HEK293T (cell line): ENCODE data around the gene NTMT1.

ENCODE experiments used
- CTCF ChIA-PET: fragments of 350-600 bp; formaldehyde crosslinking; extraction: SDS; loops from one replicate; lab custom pipeline; 2021; ENCODE audit warnings: antibody characterized with exemption, inconsistent platforms; lab: Yijun Ruan, JAX
- POLR2A ChIA-PET: fragments of 350-600 bp; formaldehyde crosslinking; extraction: SDS; loops from one replicate; lab custom pipeline; 2020; ENCODE audit warnings: antibody characterized with exemption, inconsistent platforms; lab: Yijun Ruan, JAX
- DNase-seq: peaks from one replicate; pipeline ENCODE4 v3.0.0; 2012; ENCODE audit warnings: mixed read lengths; ENCODE audit errors: extremely low spot score
- ARNT ChIP-seq: fragments of 450-650 bp; IDR thresholded peaks from 2 replicates; pipeline ENCODE4 v1.6.1; 2017; ENCODE audit warnings: mild to moderate bottlenecking
- BHLHE40 ChIP-seq: fragments of 450-650 bp; IDR thresholded peaks from 2 replicates; pipeline ENCODE4 v1.6.1; 2016; ENCODE audit warnings: mild to moderate bottlenecking, moderate library complexity, borderline replicate concordance
- CTBP1 ChIP-seq: fragments of 450-650 bp; IDR thresholded peaks from 2 replicates; pipeline ENCODE4 v1.6.1; 2016; ENCODE audit warnings: borderline replicate concordance
- ELF4 ChIP-seq: fragments of 450-650 bp; IDR thresholded peaks from 2 replicates; pipeline ENCODE4 v1.6.1; 2017; ENCODE audit warnings: antibody characterized with exemption
- FOXA1 ChIP-seq: fragments of 450-650 bp; IDR thresholded peaks from 2 replicates; pipeline ENCODE4 v1.6.1; 2016; ENCODE audit warnings: mild to moderate bottlenecking
- FOXK2 ChIP-seq: fragments of 450-650 bp; IDR thresholded peaks from 2 replicates; pipeline ENCODE4 v1.6.1; 2016; ENCODE audit warnings: mild to moderate bottlenecking
- FOXM1 ChIP-seq: fragments of 450-650 bp; IDR thresholded peaks from 2 replicates; pipeline ENCODE4 v1.6.1; 2017; ENCODE audit warnings: mild to moderate bottlenecking, borderline replicate concordance
- HDGF ChIP-seq: fragments of 450-650 bp; IDR thresholded peaks from 2 replicates; pipeline ENCODE4 v1.6.1; 2017; ENCODE audit warnings: antibody characterized with exemption, borderline replicate concordance
- L3MBTL2 ChIP-seq: fragments of 450-650 bp; conservative IDR thresholded peaks from 2 replicates; pipeline ENCODE4 v1.6.1; 2016; ENCODE audit warnings: mild to moderate bottlenecking
- LEF1 ChIP-seq: fragments of 450-650 bp; IDR thresholded peaks from 2 replicates; pipeline ENCODE4 v1.6.1; 2017; ENCODE audit warnings: mild to moderate bottlenecking, borderline replicate concordance
- NFRKB ChIP-seq: fragments of 450-650 bp; IDR thresholded peaks from 2 replicates; pipeline ENCODE4 v1.6.1; 2016; ENCODE audit warnings: mild to moderate bottlenecking, moderate library complexity
- SP1 ChIP-seq: fragments of 450-650 bp; IDR thresholded peaks from 2 replicates; pipeline ENCODE4 v1.6.1; 2017
- SUZ12 ChIP-seq: fragments of 450-650 bp; IDR thresholded peaks from 2 replicates; pipeline ENCODE4 v1.6.1; 2016; ENCODE audit warnings: mild to moderate bottlenecking
- TARDBP ChIP-seq: fragments of 450-650 bp; IDR thresholded peaks from 2 replicates; pipeline ENCODE4 v1.6.1; 2016
- ZNF384 ChIP-seq: fragments of 450-650 bp; IDR thresholded peaks from 2 replicates; pipeline ENCODE4 v1.6.1; 2016
- TF ChIP-seq, protein P1 (sequence below): fragments of 450-650 bp; IDR thresholded peaks from 2 replicates; pipeline ENCODE4 v1.6.1; 2016

NTMT1 gene

DNA sequence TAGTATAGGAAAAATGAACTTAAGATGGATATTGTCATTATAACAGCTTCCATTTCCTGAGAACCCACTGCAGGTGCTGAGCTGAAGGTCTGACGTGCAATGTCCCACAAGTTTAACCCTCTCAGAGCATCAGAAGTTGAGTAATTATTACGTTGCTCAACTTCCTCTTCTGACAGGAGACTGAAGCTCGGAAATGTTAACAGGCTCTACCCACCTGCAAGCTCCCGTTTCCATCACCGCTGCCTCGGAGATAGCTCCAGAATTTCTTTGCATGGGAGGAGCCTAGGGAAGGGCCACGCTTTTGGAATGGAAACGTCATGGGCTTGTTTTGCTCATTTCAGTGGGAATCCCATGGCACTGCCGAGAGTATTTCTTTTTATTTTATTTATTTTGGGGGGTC lies 1.0 kb upstream of the NTMT1 start:
- no peak for DNase-seq
- POLR2A ChIA-PET: interaction anchor here (0.9 to 2.1 kb wide), 8 partner anchors 15 to 493 kb away, joined by 3 to 13 read pairs (median 4); partner anchors contain the start of gene ASB6
- TF ChIP-seq ELF4 (no peak), LEF1 (no peak), TARDBP (no peak), ZNF384 (no peak), SP1 (no peak), L3MBTL2 (no peak), HDGF (no peak), FOXA1 (no peak), SUZ12 (no peak), BHLHE40 (no peak), ARNT (no peak), CTBP1 (no peak), NFRKB (no peak), FOXK2 (no peak), FOXM1 (no peak)
- TF ChIP-seq, protein P1, sequence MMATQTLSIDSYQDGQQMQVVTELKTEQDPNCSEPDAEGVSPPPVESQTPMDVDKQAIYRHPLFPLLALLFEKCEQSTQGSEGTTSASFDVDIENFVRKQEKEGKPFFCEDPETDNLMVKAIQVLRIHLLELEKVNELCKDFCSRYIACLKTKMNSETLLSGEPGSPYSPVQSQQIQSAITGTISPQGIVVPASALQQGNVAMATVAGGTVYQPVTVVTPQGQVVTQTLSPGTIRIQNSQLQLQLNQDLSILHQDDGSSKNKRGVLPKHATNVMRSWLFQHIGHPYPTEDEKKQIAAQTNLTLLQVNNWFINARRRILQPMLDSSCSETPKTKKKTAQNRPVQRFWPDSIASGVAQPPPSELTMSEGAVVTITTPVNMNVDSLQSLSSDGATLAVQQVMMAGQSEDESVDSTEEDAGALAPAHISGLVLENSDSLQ: no peak
- CTCF ChIA-PET: interaction anchor here (0.6 to 3.0 kb wide), 15 partner anchors 11 to 493 kb away, joined by 3 to 17 read pairs (median 6); no protein-coding TSS in a partner anchor

DNA sequence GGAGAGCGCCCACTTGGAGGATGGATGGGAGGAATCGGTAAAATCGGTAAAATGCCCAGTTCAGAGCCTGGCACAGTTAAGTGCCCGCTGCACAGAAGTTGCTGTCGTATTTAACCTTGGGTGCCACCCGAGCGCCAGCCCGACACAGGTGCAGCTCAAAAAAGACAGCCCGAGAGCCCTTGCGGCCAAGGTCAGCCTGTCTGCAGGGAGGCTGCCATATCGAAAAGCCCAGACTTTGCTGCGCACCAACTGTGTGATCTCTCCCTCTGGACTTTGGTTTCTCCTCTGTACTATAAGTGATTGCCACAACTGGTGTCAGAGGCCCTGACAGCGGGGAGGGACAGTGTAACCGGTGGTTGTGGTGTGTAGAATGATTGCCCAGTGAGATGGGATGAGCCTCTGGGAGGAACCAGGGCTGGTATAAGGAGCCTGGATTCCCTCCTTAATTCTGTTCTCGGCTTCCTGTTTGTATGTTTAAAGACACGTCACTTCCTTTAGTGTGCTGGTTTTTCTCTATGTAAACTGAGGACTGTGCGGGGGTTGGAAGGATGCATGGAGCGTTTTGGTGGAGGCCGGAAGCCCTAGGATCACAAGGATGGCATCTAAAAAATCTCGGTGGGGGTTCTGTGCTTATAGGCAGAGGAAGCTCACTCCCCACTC lies 792 bp downstream of the NTMT1 start:
- ChIA-PET CTCF (interaction anchor here (0.7 to 3.0 kb wide), 2 partner anchors 495 to 625 kb away, joined by 3 to 17 read pairs; no protein-coding TSS in a partner anchor), POLR2A (interaction anchor here (1.1 to 2.1 kb wide), 3 partner anchors 449 to 590 kb away, joined by 3 to 13 read pairs (median 3); partner anchors contain the start of genes IER5L and MIGA2)
- TF ChIP-seq CTBP1 (no peak), FOXK2 (no peak), FOXM1 (no peak), ARNT (no peak), TARDBP (no peak), L3MBTL2 (peak; percentile 64; the same call in 1 of the 2 replicates), HDGF (no peak)
- TF ChIP-seq, protein P1: no peak
- no peak for DNase-seq

DNA sequence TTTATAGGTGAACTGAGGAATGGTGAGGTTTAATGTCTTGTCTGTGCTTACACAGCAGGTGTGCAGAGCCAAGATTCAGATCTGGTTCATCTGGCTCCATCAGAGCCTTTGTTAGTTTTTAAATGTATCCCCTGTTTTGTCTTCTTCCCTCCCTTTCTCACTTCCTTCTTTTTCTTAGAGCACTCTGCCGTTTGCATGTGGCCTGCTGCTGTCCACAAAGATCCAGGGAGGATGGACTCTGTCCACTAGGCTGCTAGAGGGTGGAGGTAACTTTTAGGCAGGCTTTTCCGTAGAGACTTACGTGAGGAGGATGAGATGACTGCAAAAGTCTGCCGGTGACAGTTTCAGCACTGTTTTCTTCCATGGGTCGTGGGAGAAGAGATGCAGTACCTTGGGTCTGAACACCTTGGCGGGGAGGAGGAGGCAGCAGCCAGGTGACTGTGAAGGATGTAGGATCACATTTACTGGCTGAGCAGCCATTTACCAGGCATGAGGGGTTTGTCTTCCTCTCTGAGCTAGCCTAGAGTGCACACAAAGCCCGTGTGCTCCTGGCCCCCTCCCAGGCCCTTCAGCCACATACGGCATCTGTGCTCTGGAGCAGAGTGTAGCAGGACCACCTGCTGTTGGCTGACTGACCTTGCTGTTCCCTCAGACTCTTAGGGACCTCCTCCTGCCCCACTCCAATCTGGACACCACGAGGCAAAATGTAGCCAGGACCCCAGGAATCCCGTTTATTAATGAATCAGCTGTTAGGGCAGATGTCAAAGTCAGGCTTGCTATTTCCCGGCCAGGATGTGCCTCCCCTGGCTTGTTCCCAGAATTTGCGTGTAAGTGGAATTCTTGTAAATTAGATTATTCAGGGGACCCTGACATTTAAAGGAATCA lies 1.8 kb downstream of the NTMT1 start:
- no peak for TF ChIP-seq L3MBTL2
- TF ChIP-seq LEF1: no peak
- no peak for TF ChIP-seq SUZ12
- no peak for TF ChIP-seq NFRKB
- TF ChIP-seq ELF4: no peak
- TF ChIP-seq CTBP1: no peak
- TF ChIP-seq TARDBP: no peak
- no peak for DNase-seq
- ChIA-PET CTCF (interaction anchor here (0.7 kb wide), 1 partner anchor 624 kb away, joined by 3 read pairs; no protein-coding TSS in a partner anchor), POLR2A (interaction anchor here (1.3 kb wide), 1 partner anchor 591 kb away, joined by 3 read pairs; the partner anchor contains the start of gene MIGA2)

DNA sequence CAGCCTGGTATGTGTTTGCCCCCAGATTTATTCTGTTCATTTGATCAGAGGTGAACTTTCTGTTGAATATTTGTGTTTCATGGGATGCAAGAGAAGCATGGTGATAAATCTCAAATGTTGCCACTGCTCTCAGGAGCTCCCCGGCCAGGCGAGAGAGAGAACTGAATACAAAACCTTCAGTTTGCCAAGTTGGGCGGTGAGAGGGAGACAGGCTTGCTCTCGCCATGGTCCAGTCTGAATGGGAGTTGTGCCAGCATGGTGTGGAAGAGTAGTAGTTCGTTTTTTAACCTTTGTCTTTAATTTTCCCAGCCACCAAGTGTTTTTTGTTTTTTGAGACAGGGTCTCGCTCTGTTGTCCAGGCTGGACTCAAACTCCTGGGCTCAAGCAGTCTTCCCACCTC lies 2.7 kb downstream of the NTMT1 start:
- no peak for TF ChIP-seq SP1
- no peak for TF ChIP-seq SUZ12
- no peak for TF ChIP-seq CTBP1
- no peak for TF ChIP-seq BHLHE40
- no peak for TF ChIP-seq NFRKB
- no peak for TF ChIP-seq TARDBP
- TF ChIP-seq FOXM1: no peak
- TF ChIP-seq, protein P1: no peak
- TF ChIP-seq HDGF: no peak
- TF ChIP-seq L3MBTL2: no peak
- TF ChIP-seq FOXK2: no peak
- TF ChIP-seq ARNT: no peak
- no peak for TF ChIP-seq FOXA1
- TF ChIP-seq LEF1: no peak
- TF ChIP-seq ELF4: no peak
- CTCF ChIA-PET: no interaction called here
- no peak for DNase-seq
- POLR2A ChIA-PET: no interaction called here

DNA sequence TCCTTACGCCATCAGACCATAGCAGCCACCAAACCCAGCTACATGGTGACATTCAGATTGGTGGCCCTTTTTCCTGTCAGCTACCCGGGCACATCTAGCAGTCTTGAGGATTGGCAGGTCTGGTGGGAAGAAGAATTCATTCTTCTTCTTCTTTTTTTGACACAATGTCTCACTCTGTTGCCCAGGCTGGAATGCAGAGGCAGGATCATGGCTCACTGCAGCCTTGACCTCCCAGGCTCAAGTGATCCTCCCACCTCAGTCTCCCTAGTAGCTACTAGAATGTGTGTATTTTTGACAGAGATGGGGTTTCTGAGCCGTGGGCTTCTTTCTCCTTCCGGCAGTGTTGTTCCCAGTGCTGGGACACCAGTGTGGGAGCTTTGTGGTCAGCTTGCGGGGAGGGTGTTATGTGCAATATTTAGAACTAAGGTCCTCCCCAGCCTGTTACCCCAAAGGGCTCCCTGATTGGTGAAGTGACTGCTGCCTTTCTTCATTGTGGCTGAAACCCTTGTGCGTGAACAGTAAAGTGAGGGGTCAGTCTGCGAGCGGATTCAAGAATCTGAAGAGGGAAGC lies 3.4 kb downstream of the NTMT1 start:
- DNase-seq: no peak

More for the DNA sequence above, 3.4 kb downstream of the NTMT1 start:
- ChIA-PET POLR2A (no interaction called here), CTCF (interaction anchor here (1.9 kb wide), 1 partner anchor 10 kb away, joined by 6 read pairs; no protein-coding TSS in a partner anchor)
- TF ChIP-seq TARDBP (no peak), L3MBTL2 (no peak), FOXK2 (no peak), ELF4 (no peak)
